ENCODE results near the gene NDUFAF2. TPM values are rescaled to one million over a fixed set of nuclear protein-coding genes. Genes with fewer than 3 reads are reported as not detected.

Gene NDUFAF2
- total RNA-seq, 4 donors from 2014 or later: 28.0 to 38.2 (median 31.2) TPM

GRCh38 chr5:61162010-61162831 lies 217.2 kb downstream of the NDUFAF2 start, which contains the start of gene SMIM15:
Gene SMIM15, minus strand, starts transcription at chr5:61162468. Its CDS starts 2,297 bp downstream, at chr5:61160171.
- Histone ChIP-seq H3K27me3 (no peaks in the 10 kb centered on the region), H3K27ac (peak within 1 kb of the TSS; percentile 95 to 97 (median 96)), H3K36me3 (peaks cover 0 to 37% (median 5%) of the 10 kb centered on the region in 3 donors), H3K4me1 (peaks cover 4 to 58% (median 13%) of the 10 kb centered on the region in 3 donors), H3K4me3 (peak within 1 kb of the TSS; percentile 82 to 93 (median 89)), H3K9me3 (no peaks in the 10 kb centered on the region)
- TF ChIP-seq POLR2A (IDR thresholded peaks at IDR 0.05): peak in 3 of 4 donors; percentile 10 to 73 (median 36)
- peak in 1 of 6 experiments; percentile 14 for TF ChIP-seq CTCF (IDR thresholded peaks at IDR 0.05)
- intact Hi-C loops (cut with DNase I): loop anchor here (5.0 kb wide), 1 partner anchor 170 kb away; the partner anchor contains the start of gene ZSWIM6
- peak; percentile 43 for DNase-seq
- WGBS, 2 donors: 1% methylated on average over 30 of the region's 73 CpGs

GRCh38 chr5:61162832-61163567 lies 218.0 kb downstream of the NDUFAF2 start:
- Histone ChIP-seq H3K4me1 (peaks cover 4 to 58% (median 13%) of the 10 kb centered on the region in 3 donors), H3K27me3 (no peaks in the 10 kb centered on the region), H3K9me3 (no peaks in the 10 kb centered on the region), H3K36me3 (peaks cover 0 to 29% (median 5%) of the 10 kb centered on the region in 3 donors), H3K27ac (peak overlapping the region; percentile 95 to 97 (median 96)), H3K4me3 (peak overlapping the region; percentile 82 to 93 (median 89))
- TF ChIP-seq POLR2A (IDR thresholded peaks at IDR 0.05) (no peak), CTCF (IDR thresholded peaks at IDR 0.05) (no peak)
- no peak for DNase-seq
- intact Hi-C loops (cut with DNase I): loop anchor here (5.0 kb wide), 1 partner anchor 169 kb away; the partner anchor contains the start of gene ZSWIM6
- WGBS, 2 donors: 26 to 42% methylated on average over 8 to 14 of the region's 14 CpGs

- Histone ChIP-seq H3K4me3 (peak overlapping the region in 1 of 4 donors; percentile 93), H3K27ac (peak overlapping the region; percentile 95 to 97 (median 96)), H3K36me3 (peaks cover 0 to 20% (median 5%) of the 10 kb centered on the region in 3 donors), H3K27me3 (no peaks in the 10 kb centered on the region), H3K9me3 (no peaks in the 10 kb centered on the region), H3K4me1 (peaks cover 4 to 58% (median 13%) of the 10 kb centered on the region in 3 donors)
- intact Hi-C loops (cut with DNase I): loop anchor here (5.0 kb wide), 1 partner anchor 168 kb away; the partner anchor contains the start of gene ZSWIM6
- TF ChIP-seq POLR2A (IDR thresholded peaks at IDR 0.05): no peak
- TF ChIP-seq CTCF (IDR thresholded peaks at IDR 0.05): no peak
- 93 to 94% methylated on average over 10 to 13 of the region's 13 CpGs for WGBS, 2 donors
- DNase-seq: no peak
Measured at GRCh38 chr5:61163905-61164304, 218.9 kb downstream of the NDUFAF2 start.

GRCh38 chr5:61167382-61167781 lies 222.4 kb downstream of the NDUFAF2 start:
- intact Hi-C loops (cut with DNase I): no loop called here
- H3K27ac ChIP-seq: no peak overlapping the region
- H3K4me1 ChIP-seq: peaks cover 0 to 33% (median 0%) of the 10 kb centered on the region in 3 donors
- TF ChIP-seq POLR2A (IDR thresholded peaks at IDR 0.05) (no peak), CTCF (IDR thresholded peaks at IDR 0.05) (peak in 5 of 6 experiments; percentile 15 to 39 (median 21))
- no peak overlapping the region for H3K4me3 ChIP-seq
- DNase-seq: no peak
- H3K36me3 ChIP-seq: no peaks in the 10 kb centered on the region
- no peaks in the 10 kb centered on the region for H3K9me3 ChIP-seq
- 50 to 57% methylated on average over 4 of the region's 4 CpGs for WGBS, 2 donors
- no peaks in the 10 kb centered on the region for H3K27me3 ChIP-seq

Measured in esophagus squamous epithelium (tissue), 5 donors.